ENCODE results near the gene ATP8B2.
"Not testable (repeated sequence)": the region's sequence is repeated elsewhere in the genome, so short reads cannot be mapped to it uniquely, and the experiment has no call there.

The ATP8B2 gene

DNA sequence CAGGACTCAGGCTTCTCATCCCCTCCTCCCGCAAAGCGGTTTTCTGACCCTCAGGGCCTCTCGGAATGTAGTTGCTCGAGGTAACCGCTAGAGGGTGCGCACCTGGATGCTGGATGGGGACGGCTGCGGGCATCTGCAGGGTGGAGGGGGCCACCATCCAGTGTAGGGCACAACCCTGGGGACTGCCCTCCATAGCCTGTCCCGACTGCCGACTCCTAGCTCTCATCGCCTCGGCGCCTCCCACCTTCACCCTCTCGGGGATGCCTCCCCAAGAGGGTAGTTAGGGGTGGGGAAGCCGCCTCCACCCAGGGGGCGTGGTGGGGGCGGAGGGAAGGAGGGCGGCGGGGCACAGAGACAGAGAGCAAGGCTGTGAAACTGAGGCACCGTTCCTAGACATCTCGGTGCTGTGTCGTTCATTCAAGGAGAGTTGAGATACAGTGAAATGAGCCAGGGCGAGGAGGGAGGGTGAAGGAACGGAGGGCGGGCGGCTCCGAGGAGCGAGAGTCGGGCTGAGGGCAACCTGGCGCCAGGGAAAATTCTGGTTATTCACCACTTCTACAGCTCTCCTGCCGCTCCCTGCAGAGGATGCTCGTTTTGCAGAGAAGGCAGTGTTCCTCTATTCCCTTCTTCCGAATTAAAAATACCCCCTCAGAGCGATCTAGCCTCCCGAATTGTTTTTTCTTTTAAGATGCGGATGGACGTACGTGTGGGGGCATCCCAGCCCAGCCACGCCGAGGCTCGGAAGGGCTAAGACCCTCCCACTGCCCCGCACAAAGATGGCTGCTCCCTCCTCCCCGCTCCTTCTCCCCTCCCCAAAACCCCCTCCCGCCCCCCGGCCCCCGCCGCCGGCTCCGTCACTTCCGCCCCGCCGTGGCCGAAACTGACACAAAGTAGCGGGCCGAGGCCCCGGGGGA, at the start of gene ATP8B2:
ATP8B2 (plus strand) TSS at position 857 of the 914 bp plus-strand sequence. CDS start 2,617 bp downstream, outside the sequence.
- peaks cover 31% of the 10 kb centered on the region for H3K4me1 ChIP-seq (ENCODE audit: insufficient read depth, low read length)
- no peaks in the 10 kb centered on the region for H3K27me3 ChIP-seq (ENCODE audit: control insufficient read depth in 1 of 2, insufficient read depth in 2 of 2, low read length in 2 of 2)
- peak within 1 kb of the TSS; percentile 58 for H3K9ac ChIP-seq (ENCODE audit: low read length)
- H3K27ac ChIP-seq (ENCODE audit: low read depth, low read length), result peak within 1 kb of the TSS; percentile 81
- H3K9me3 ChIP-seq (ENCODE audit: low read length), result no peaks in the 10 kb centered on the region
- no peaks in the 10 kb centered on the region for H3K36me3 ChIP-seq (ENCODE audit: insufficient read depth, low read length)
- H3K4me3 ChIP-seq (ENCODE audit: low read depth in 1 of 2, low read length in 2 of 2), result peak within 1 kb of the TSS; percentile 60 to 91

- Histone ChIP-seq H3K27ac (ENCODE audit: low read depth, low read length) (no peak overlapping the region), H3K27me3 (ENCODE audit: control insufficient read depth in 1 of 2, insufficient read depth in 2 of 2, low read length in 2 of 2) (no peaks in the 10 kb centered on the region), H3K4me1 (ENCODE audit: insufficient read depth, low read length) (peaks cover 10% of the 10 kb centered on the region), H3K36me3 (ENCODE audit: insufficient read depth, low read length) (peaks cover 9% of the 10 kb centered on the region), H3K9ac (ENCODE audit: low read length) (no peak overlapping the region), H3K4me3 (ENCODE audit: low read depth in 1 of 2, low read length in 2 of 2) (no peak overlapping the region), H3K9me3 (ENCODE audit: low read length) (no peaks in the 10 kb centered on the region)
Observed at GRCh38 chr1:154276797-154277196, 48.5 kb upstream of the ATP8B2 start.

DNA sequence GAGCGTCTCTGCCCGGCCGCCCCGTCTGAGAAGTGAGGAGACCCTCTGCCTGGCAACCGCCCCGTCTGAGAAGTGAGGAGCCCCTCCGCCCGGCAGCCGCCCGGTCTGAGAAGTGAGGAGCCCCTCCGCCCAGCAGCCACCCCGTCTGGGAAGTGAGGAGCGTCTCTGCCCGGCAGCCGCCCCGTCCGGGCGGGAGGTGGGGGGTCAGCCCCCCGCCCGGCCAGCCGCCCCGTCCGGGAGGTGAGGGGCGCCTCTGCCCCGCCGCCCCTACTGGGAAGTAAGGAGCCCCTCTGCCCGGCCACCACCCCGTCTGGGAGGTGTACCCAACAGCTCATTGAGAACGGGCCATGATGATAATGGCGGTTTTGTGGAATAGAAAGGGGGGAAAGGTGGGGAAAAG, 37.7 kb upstream of the ATP8B2 start:
- H3K9me3 ChIP-seq (ENCODE audit: low read length); H3K27ac ChIP-seq (ENCODE audit: low read depth, low read length); H3K4me1 ChIP-seq (ENCODE audit: insufficient read depth, low read length); H3K4me3 ChIP-seq (ENCODE audit: low read depth in 1 of 2, low read length in 2 of 2); H3K9ac ChIP-seq (ENCODE audit: low read length); H3K27me3 ChIP-seq (ENCODE audit: control insufficient read depth in 1 of 2, insufficient read depth in 2 of 2, low read length in 2 of 2); H3K36me3 ChIP-seq (ENCODE audit: insufficient read depth, low read length): not testable (repeated sequence)

- H3K9me3 ChIP-seq (ENCODE audit: low read length), result no peaks in the 10 kb centered on the region
Observed at GRCh38 chr1:154288661-154289060, 36.7 kb upstream of the ATP8B2 start.

DNA sequence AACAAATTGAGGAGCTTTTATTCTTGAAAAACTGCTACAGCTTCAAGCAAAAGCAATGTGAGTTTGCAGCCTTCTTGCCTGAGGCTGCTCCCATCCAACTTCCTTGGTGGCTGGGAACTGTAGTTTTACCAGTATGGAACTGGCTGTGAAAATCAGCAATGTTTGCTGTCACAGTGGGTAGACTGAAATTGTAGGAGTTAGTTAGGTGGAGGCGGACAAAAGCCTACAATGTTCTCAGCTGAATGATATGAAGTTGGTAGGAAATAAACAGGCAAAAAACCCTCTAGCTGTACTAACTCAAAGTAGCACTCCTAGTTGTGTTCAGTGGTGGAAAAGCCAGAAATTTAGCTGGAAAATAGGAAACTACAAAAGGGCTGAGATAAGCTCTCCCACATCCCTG, 34.4 kb upstream of the ATP8B2 start:
- Histone ChIP-seq H3K4me1 (ENCODE audit: insufficient read depth, low read length) (no peaks in the 10 kb centered on the region), H3K27ac (ENCODE audit: low read depth, low read length) (no peak overlapping the region), H3K36me3 (ENCODE audit: insufficient read depth, low read length) (no peaks in the 10 kb centered on the region), H3K9ac (ENCODE audit: low read length) (no peak overlapping the region), H3K4me3 (ENCODE audit: low read depth in 1 of 2, low read length in 2 of 2) (no peak overlapping the region), H3K9me3 (ENCODE audit: low read length) (no peaks in the 10 kb centered on the region), H3K27me3 (ENCODE audit: control insufficient read depth in 1 of 2, insufficient read depth in 2 of 2, low read length in 2 of 2) (no peaks in the 10 kb centered on the region)

More at GRCh38 chr1:154288661-154289060, 36.7 kb upstream of the ATP8B2 start:
- H3K36me3 ChIP-seq (ENCODE audit: insufficient read depth, low read length), result no peaks in the 10 kb centered on the region
- H3K9ac ChIP-seq (ENCODE audit: low read length), result no peak overlapping the region
- no peak overlapping the region for H3K4me3 ChIP-seq (ENCODE audit: low read depth in 1 of 2, low read length in 2 of 2)
- no peaks in the 10 kb centered on the region for H3K27me3 ChIP-seq (ENCODE audit: control insufficient read depth in 1 of 2, insufficient read depth in 2 of 2, low read length in 2 of 2)
- no peaks in the 10 kb centered on the region for H3K4me1 ChIP-seq (ENCODE audit: insufficient read depth, low read length)
- no peak overlapping the region for H3K27ac ChIP-seq (ENCODE audit: low read depth, low read length)

- Histone ChIP-seq H3K9ac (ENCODE audit: low read length) (no peak overlapping the region), H3K4me1 (ENCODE audit: insufficient read depth, low read length) (no peaks in the 10 kb centered on the region), H3K27ac (ENCODE audit: low read depth, low read length) (no peak overlapping the region), H3K36me3 (ENCODE audit: insufficient read depth, low read length) (no peaks in the 10 kb centered on the region), H3K9me3 (ENCODE audit: low read length) (no peaks in the 10 kb centered on the region), H3K4me3 (ENCODE audit: low read depth in 1 of 2, low read length in 2 of 2) (no peak overlapping the region), H3K27me3 (ENCODE audit: control insufficient read depth in 1 of 2, insufficient read depth in 2 of 2, low read length in 2 of 2) (no peaks in the 10 kb centered on the region)
Observed at GRCh38 chr1:154295408-154296235, 29.7 kb upstream of the ATP8B2 start.

DNA sequence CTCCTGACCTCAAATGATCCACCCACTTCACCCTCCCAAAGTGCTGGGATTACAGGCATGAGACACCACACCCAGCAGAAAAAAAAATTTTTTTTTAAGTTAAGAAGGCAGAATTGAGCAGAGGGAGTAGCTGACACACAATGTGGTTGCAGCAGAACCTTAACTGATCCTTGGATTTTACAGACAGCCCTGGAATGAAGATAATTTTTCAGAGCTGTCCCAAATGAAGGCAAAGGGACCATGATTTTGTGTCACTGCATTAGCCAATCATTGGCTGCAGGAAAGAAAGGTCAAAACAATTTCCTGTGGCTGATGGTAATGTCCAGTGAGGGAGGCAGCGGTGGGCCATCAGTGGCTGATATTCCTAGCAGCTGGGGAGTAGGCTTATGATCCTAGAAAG, 23.7 kb upstream of the ATP8B2 start:
- H3K27me3 ChIP-seq (ENCODE audit: control insufficient read depth in 1 of 2, insufficient read depth in 2 of 2, low read length in 2 of 2), result no peaks in the 10 kb centered on the region
- H3K9ac ChIP-seq (ENCODE audit: low read length), result no peak overlapping the region
- H3K4me3 ChIP-seq (ENCODE audit: low read depth in 1 of 2, low read length in 2 of 2), result no peak overlapping the region
- H3K9me3 ChIP-seq (ENCODE audit: low read length), result no peaks in the 10 kb centered on the region
- H3K27ac ChIP-seq (ENCODE audit: low read depth, low read length), result no peak overlapping the region
- H3K4me1 ChIP-seq (ENCODE audit: insufficient read depth, low read length), result no peaks in the 10 kb centered on the region
- no peaks in the 10 kb centered on the region for H3K36me3 ChIP-seq (ENCODE audit: insufficient read depth, low read length)

DNA sequence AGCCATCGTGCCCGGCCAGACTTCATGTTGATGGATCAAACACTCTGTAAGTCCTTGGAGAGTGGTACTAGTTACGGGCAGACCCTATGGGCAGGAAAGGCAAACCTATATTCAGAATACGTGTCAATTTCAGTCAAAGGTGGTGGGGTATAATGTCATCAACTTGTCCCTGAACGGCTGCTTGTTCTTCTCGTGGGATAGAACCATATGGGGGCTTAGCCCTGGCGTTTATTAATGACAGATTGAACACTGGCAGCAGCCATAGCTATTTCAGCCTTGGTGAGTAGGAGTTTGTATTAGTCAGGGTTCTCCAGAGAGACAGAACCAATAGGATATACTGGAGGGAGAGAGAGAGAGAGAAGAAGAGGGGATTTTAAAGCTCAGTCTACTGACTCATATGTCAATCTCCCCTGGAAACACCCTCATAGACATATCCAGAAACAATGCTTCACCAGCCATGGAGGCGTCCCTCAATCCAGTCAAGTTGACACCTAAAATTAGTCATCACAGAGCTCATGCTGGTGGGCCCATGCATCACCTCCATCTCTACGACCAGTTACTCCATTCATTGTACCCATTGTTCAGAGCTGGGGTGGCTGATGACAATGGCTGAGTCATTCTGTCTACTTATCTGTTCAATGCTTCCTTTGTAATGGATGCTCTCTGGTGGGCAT, 20.5 kb upstream of the ATP8B2 start:
- Histone ChIP-seq H3K9me3 (ENCODE audit: low read length) (no peaks in the 10 kb centered on the region), H3K36me3 (ENCODE audit: insufficient read depth, low read length) (no peaks in the 10 kb centered on the region), H3K4me3 (ENCODE audit: low read depth in 1 of 2, low read length in 2 of 2) (no peak overlapping the region), H3K27me3 (ENCODE audit: control insufficient read depth in 1 of 2, insufficient read depth in 2 of 2, low read length in 2 of 2) (no peaks in the 10 kb centered on the region), H3K4me1 (ENCODE audit: insufficient read depth, low read length) (no peaks in the 10 kb centered on the region), H3K27ac (ENCODE audit: low read depth, low read length) (no peak overlapping the region), H3K9ac (ENCODE audit: low read length) (no peak overlapping the region)

GRCh38 chr1:154306151-154306550, 19.2 kb upstream of the ATP8B2 start:
- Histone ChIP-seq H3K9ac (ENCODE audit: low read length) (no peak overlapping the region), H3K4me3 (ENCODE audit: low read depth in 1 of 2, low read length in 2 of 2) (no peak overlapping the region), H3K4me1 (ENCODE audit: insufficient read depth, low read length) (no peaks in the 10 kb centered on the region), H3K9me3 (ENCODE audit: low read length) (no peaks in the 10 kb centered on the region), H3K27ac (ENCODE audit: low read depth, low read length) (no peak overlapping the region), H3K27me3 (ENCODE audit: control insufficient read depth in 1 of 2, insufficient read depth in 2 of 2, low read length in 2 of 2) (no peaks in the 10 kb centered on the region), H3K36me3 (ENCODE audit: insufficient read depth, low read length) (no peaks in the 10 kb centered on the region)

- not testable (repeated sequence) for H3K9ac ChIP-seq (ENCODE audit: low read length); H3K4me3 ChIP-seq (ENCODE audit: low read depth in 1 of 2, low read length in 2 of 2); H3K9me3 ChIP-seq (ENCODE audit: low read length); H3K27me3 ChIP-seq (ENCODE audit: control insufficient read depth in 1 of 2, insufficient read depth in 2 of 2, low read length in 2 of 2); H3K4me1 ChIP-seq (ENCODE audit: insufficient read depth, low read length); H3K36me3 ChIP-seq (ENCODE audit: insufficient read depth, low read length); H3K27ac ChIP-seq (ENCODE audit: low read depth, low read length)
Observed at GRCh38 chr1:154307670-154308270, 17.6 kb upstream of the ATP8B2 start.

DNA sequence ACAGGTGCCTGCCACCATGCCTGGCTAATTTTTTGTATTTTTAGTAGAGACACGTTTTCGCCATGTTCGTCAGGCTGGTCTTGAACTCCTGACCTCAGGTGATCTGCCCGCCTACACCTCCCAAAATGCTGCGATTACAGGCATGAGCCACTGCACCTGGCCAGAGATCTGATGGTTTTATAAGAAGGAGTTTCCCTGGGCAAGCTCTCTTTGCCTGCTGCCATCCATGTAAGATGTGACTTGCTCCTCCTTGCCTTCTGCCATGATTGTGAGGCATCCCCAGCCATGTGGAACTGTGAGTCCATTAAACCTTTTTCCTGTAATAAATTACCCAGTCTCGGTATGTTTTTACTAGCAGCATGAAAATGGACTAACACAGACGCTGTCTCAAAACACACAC, 16.2 kb upstream of the ATP8B2 start:
- not testable (repeated sequence) for H3K36me3 ChIP-seq (ENCODE audit: insufficient read depth, low read length); H3K9ac ChIP-seq (ENCODE audit: low read length); H3K27ac ChIP-seq (ENCODE audit: low read depth, low read length); H3K4me1 ChIP-seq (ENCODE audit: insufficient read depth, low read length); H3K27me3 ChIP-seq (ENCODE audit: control insufficient read depth in 1 of 2, insufficient read depth in 2 of 2, low read length in 2 of 2); H3K4me3 ChIP-seq (ENCODE audit: low read depth in 1 of 2, low read length in 2 of 2); H3K9me3 ChIP-seq (ENCODE audit: low read length)

All from muscle layer of colon (tissue), 2 donors.